Activated CD8-positive, alpha-beta T cell treated with anti-CD3 and anti-CD28 coated beads, Interleukin-2, amount 10 ng/mL, durations not matched to agents 7 days and 5 days (primary cell): Measurements from ENCODE around the gene TNFRSF13B. TPM values are rescaled to one million over a fixed set of nuclear protein-coding genes. Genes with fewer than 3 reads are reported as not detected.
A peak's percentile ranks its signal among the peaks of the same experiment; 100 is the strongest.
"Not testable (repeated sequence)": the region's sequence is repeated elsewhere in the genome, so short reads cannot be mapped to it uniquely, and the experiment has no call there.

Experiments used
- ATAC-seq: fragments of 150-1000 bp; cut with Tn5 transposase; one replicate; pipeline ENCODE4 v1.10.0; 2021; ENCODE audit warnings: moderate library complexity
- CTCF ChIA-PET: fragments of 350-600 bp; sonication (Branson Sonifier 250); formaldehyde crosslinking; loops from one replicate; lab custom pipeline; 2021; ENCODE audit warnings: antibody characterized with exemption; lab: Charles Lee
- POLR2A ChIA-PET: fragments of 350-600 bp; sonication (Branson Sonifier 250); formaldehyde crosslinking; loops from one replicate; lab custom pipeline; 2021; ENCODE audit warnings: antibody characterized with exemption; lab: Charles Lee
- DNase-seq: peaks from one replicate; pipeline ENCODE4 v3.0.0-alpha.2; 2020
- H3K27ac Mint-ChIP-seq: one replicate; pipeline ENCODE4 v1.8.0; 2021; ENCODE audit warnings: mild to moderate bottlenecking, mixed read lengths
- H3K27me3 Mint-ChIP-seq: one replicate; pipeline ENCODE4 v1.8.0; 2021; ENCODE audit warnings: low read depth, mixed read lengths
- H3K36me3 Mint-ChIP-seq: one replicate; pipeline ENCODE4 v1.8.0; 2021; ENCODE audit warnings: low read depth, mixed read lengths
- H3K4me1 Mint-ChIP-seq: one replicate; pipeline ENCODE4 v1.8.0; 2021; ENCODE audit warnings: low read depth, mixed read lengths
- H3K4me3 Mint-ChIP-seq: one replicate; pipeline ENCODE4 v1.8.0; 2021; ENCODE audit warnings: mild to moderate bottlenecking, mixed read lengths
- H3K9me3 Mint-ChIP-seq: one replicate; pipeline ENCODE4 v1.8.0; 2022; ENCODE audit warnings: mixed read lengths; ENCODE audit not compliant: insufficient read depth
- total RNA-seq, 2 experiments: library from RNA; stranded (reverse); gene quantifications; one replicate each; pipeline ENCODE4 v1.2.3, GENCODE V29; 2021

Gene TNFRSF13B
- not detected for total RNA-seq

- H3K27me3 Mint-ChIP-seq, result peaks cover 6% of the 10 kb centered on the region
- no peaks in the 10 kb centered on the region for H3K9me3 Mint-ChIP-seq
- no peak within 1 kb of the TSS for H3K4me3 Mint-ChIP-seq
- H3K27ac Mint-ChIP-seq, result no peak within 1 kb of the TSS
- CTCF ChIA-PET, result no interaction called here
- no peaks in the 10 kb centered on the region for H3K36me3 Mint-ChIP-seq
- POLR2A ChIA-PET, result no interaction called here
- no peak for ATAC-seq
- peaks cover 9% of the 10 kb centered on the region for H3K4me1 Mint-ChIP-seq
- DNase-seq, result no peak
Observed at GRCh38 chr17:16971458-16972338, at the start of gene TNFRSF13B. Gene TNFRSF13B (minus strand): TSS chr17:16972118. CDS start chr17:16972075, 43 bp downstream.

GRCh38 chr17:17021194-17021863 lies 49.4 kb upstream of the TNFRSF13B start:
- DNase-seq, result no peak

GRCh38 chr17:17020821-17021193 lies 48.9 kb upstream of the TNFRSF13B start:
- ChIA-PET POLR2A (no interaction called here), CTCF (no interaction called here)
- H3K27ac Mint-ChIP-seq, result no peak overlapping the region
- no peak overlapping the region for H3K4me3 Mint-ChIP-seq
- H3K27me3 Mint-ChIP-seq, result no peaks in the 10 kb centered on the region
- DNase-seq (no peak), ATAC-seq (no peak)
- no peaks in the 10 kb centered on the region for H3K9me3 Mint-ChIP-seq
- no peaks in the 10 kb centered on the region for H3K36me3 Mint-ChIP-seq
- H3K4me1 Mint-ChIP-seq, result peaks cover 22% of the 10 kb centered on the region

More at GRCh38 chr17:17021194-17021863, 49.4 kb upstream of the TNFRSF13B start:
- POLR2A ChIA-PET, result no interaction called here
- H3K36me3 Mint-ChIP-seq, result no peaks in the 10 kb centered on the region
- no peaks in the 10 kb centered on the region for H3K27me3 Mint-ChIP-seq
- ATAC-seq, result no peak
- H3K9me3 Mint-ChIP-seq, result no peaks in the 10 kb centered on the region
- peaks cover 20% of the 10 kb centered on the region for H3K4me1 Mint-ChIP-seq
- no peak overlapping the region for H3K27ac Mint-ChIP-seq
- CTCF ChIA-PET, result no interaction called here
- H3K4me3 Mint-ChIP-seq, result no peak overlapping the region

GRCh38 chr17:17019891-17020456 lies 48.1 kb upstream of the TNFRSF13B start:
- Mint-ChIP-seq H3K36me3 (no peaks in the 10 kb centered on the region), H3K4me1 (peaks cover 22% of the 10 kb centered on the region), H3K4me3 (no peak overlapping the region), H3K27me3 (no peaks in the 10 kb centered on the region), H3K27ac (no peak overlapping the region), H3K9me3 (no peaks in the 10 kb centered on the region)
- POLR2A ChIA-PET, result no interaction called here
- ATAC-seq, result no peak
- no peak for DNase-seq
- CTCF ChIA-PET, result no interaction called here

- Mint-ChIP-seq H3K9me3 (no peaks in the 10 kb centered on the region), H3K27me3 (no peaks in the 10 kb centered on the region), H3K27ac (no peak overlapping the region), H3K36me3 (no peaks in the 10 kb centered on the region), H3K4me1 (peaks cover 22% of the 10 kb centered on the region), H3K4me3 (no peak overlapping the region)
- ATAC-seq (no peak), DNase-seq (no peak)
- CTCF ChIA-PET, result no interaction called here
- POLR2A ChIA-PET, result no interaction called here
Observed at GRCh38 chr17:17019430-17019762, 47.5 kb upstream of the TNFRSF13B start.

- Mint-ChIP-seq H3K4me3 (no peak overlapping the region), H3K4me1 (peaks cover 22% of the 10 kb centered on the region), H3K27me3 (no peaks in the 10 kb centered on the region), H3K9me3 (no peaks in the 10 kb centered on the region), H3K36me3 (no peaks in the 10 kb centered on the region), H3K27ac (peak overlapping the region; percentile 75)
- ATAC-seq, result no peak
- DNase-seq, result no peak
- POLR2A ChIA-PET, result no interaction called here
- CTCF ChIA-PET, result no interaction called here
Observed at GRCh38 chr17:17018612-17019429, 46.9 kb upstream of the TNFRSF13B start.

- POLR2A ChIA-PET, result no interaction called here
- Mint-ChIP-seq H3K27me3 (no peaks in the 10 kb centered on the region), H3K9me3 (no peaks in the 10 kb centered on the region), H3K4me3 (no peak overlapping the region), H3K4me1 (peaks cover 22% of the 10 kb centered on the region), H3K36me3 (no peaks in the 10 kb centered on the region), H3K27ac (peak overlapping the region; percentile 75)
- CTCF ChIA-PET, result no interaction called here
- DNase-seq (no peak), ATAC-seq (no peak)
Observed at GRCh38 chr17:17018021-17018441, 46.1 kb upstream of the TNFRSF13B start.

- Mint-ChIP-seq H3K36me3 (no peaks in the 10 kb centered on the region), H3K27me3 (no peaks in the 10 kb centered on the region), H3K9me3 (no peaks in the 10 kb centered on the region), H3K4me1 (peaks cover 22% of the 10 kb centered on the region), H3K4me3 (no peak overlapping the region), H3K27ac (no peak overlapping the region)
- no peak for ATAC-seq
- ChIA-PET POLR2A (interaction anchor here (0.8 kb wide), 1 partner anchor 614 kb away, joined by 3 read pairs; no protein-coding TSS in a partner anchor), CTCF (no interaction called here)
- no peak for DNase-seq
Observed at GRCh38 chr17:17017343-17018014, 45.6 kb upstream of the TNFRSF13B start.

- Mint-ChIP-seq H3K27ac (peak overlapping the region; percentile 28), H3K4me1 (peaks cover 22% of the 10 kb centered on the region)
- not testable (repeated sequence) for H3K27me3 Mint-ChIP-seq, H3K36me3 Mint-ChIP-seq, H3K4me3 Mint-ChIP-seq, ATAC-seq, H3K9me3 Mint-ChIP-seq, DNase-seq
- ChIA-PET POLR2A (interaction anchor here (0.5 to 0.8 kb wide), 2 partner anchors 29 to 615 kb away, joined by 3 read pairs; no protein-coding TSS in a partner anchor), CTCF (interaction anchor here (1.5 kb wide), 1 partner anchor 296 kb away, joined by 4 read pairs; no protein-coding TSS in a partner anchor)
Observed at GRCh38 chr17:17016199-17017197, 44.6 kb upstream of the TNFRSF13B start.

- no peaks in the 10 kb centered on the region for H3K9me3 Mint-ChIP-seq
- H3K27me3 Mint-ChIP-seq, result no peaks in the 10 kb centered on the region
- DNase-seq, result no peak
- POLR2A ChIA-PET, result no interaction called here
- H3K27ac Mint-ChIP-seq, result no peak overlapping the region
- no peak overlapping the region for H3K4me3 Mint-ChIP-seq
- H3K36me3 Mint-ChIP-seq, result no peaks in the 10 kb centered on the region
- CTCF ChIA-PET, result interaction anchor here (0.8 to 1.5 kb wide), 2 partner anchors 126 to 298 kb away, joined by 3 to 4 read pairs; no protein-coding TSS in a partner anchor
- H3K4me1 Mint-ChIP-seq, result peaks cover 22% of the 10 kb centered on the region
- no peak for ATAC-seq
Observed at GRCh38 chr17:17015230-17015629, 43.3 kb upstream of the TNFRSF13B start.
